Esophagus squamous epithelium (tissue), 4 donors: ENCODE measurements around the gene COL15A1.

Experiments used
- POLR2A ChIP-seq, 4 donors: fragments of 450-650 bp; IDR thresholded peaks; one replicate each; pipeline ENCODE4 v1.6.1; 2017; ENCODE audit warnings: antibody characterized with exemption in 4 of 4, mild to moderate bottlenecking in 4 of 4, moderate library complexity in 3 of 4
- TF ChIP-seq, protein P1 (sequence below), 6 experiments: fragments of 450-650 bp in 4 of 6; fragments of 200-600 bp in 2 of 6; sonication (generic) in 2 of 6; IDR thresholded peaks; one replicate each; pipeline ENCODE4 v1.5.1; 2016 to 2019; ENCODE audit warnings: antibody characterized with exemption in 6 of 6, mild to moderate bottlenecking in 4 of 6, moderate library complexity in 4 of 6

DNA sequence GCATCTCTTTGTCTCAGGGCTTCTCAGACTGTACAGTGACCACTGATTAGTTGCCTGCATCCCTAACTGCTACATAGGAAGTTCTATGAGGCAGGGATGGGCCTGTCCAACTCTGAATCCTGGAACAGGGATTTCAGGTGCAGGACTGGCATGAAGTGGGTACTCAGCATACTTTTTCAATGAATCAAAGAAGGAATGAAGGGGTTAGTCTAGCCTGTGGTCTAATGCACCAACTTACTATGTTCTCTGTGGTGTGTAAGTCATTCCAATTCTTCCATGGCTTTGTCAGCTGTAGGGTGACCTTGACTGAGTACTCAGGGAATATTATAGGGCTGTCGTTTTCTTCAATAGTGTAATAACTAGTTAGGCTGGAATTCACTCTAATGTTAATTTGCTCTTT, 8.3 kb downstream of the COL15A1 start:
- TF ChIP-seq, protein P1, sequence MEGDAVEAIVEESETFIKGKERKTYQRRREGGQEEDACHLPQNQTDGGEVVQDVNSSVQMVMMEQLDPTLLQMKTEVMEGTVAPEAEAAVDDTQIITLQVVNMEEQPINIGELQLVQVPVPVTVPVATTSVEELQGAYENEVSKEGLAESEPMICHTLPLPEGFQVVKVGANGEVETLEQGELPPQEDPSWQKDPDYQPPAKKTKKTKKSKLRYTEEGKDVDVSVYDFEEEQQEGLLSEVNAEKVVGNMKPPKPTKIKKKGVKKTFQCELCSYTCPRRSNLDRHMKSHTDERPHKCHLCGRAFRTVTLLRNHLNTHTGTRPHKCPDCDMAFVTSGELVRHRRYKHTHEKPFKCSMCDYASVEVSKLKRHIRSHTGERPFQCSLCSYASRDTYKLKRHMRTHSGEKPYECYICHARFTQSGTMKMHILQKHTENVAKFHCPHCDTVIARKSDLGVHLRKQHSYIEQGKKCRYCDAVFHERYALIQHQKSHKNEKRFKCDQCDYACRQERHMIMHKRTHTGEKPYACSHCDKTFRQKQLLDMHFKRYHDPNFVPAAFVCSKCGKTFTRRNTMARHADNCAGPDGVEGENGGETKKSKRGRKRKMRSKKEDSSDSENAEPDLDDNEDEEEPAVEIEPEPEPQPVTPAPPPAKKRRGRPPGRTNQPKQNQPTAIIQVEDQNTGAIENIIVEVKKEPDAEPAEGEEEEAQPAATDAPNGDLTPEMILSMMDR (IDR thresholded peaks at IDR 0.05): no peak
- TF ChIP-seq POLR2A (IDR thresholded peaks at IDR 0.05): no peak
